ENCODE data around the gene ARHGAP21.

The ARHGAP21 gene

DNA sequence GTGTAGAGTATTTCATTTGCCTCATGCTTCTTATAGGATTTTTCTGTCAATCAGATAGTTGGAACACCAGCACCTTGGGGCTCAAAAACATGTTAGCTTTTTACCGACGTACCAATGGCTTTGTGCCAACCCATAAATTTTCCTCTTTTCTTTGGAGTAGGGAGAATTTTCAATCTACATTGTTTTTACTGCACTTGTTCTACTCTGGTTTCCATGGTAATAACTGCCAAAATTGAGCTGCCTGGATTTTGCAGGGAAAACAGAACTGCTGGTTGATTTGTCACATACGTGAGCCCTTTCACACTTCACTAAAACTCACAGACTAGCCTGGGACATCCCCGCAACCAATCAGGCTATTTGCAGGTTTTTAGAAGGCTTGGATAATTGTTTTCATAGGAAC is 189.7 kb downstream of the ARHGAP21 start:
- DNase-seq (ENCODE audit: low read depth), result no peak
